Muscle layer of colon (tissue), 2 donors: ENCODE results near the gene GDI1.
A peak's percentile ranks its signal among the peaks of the same experiment; 100 is the strongest.

Experiments used
- H3K27ac ChIP-seq: one replicate; pipeline ENCODE4 v1.7.0; 2013; ENCODE audit warnings: low read depth, mild to moderate bottlenecking, low read length, moderate library complexity
- H3K27me3 ChIP-seq, 2 donors: one replicate each; pipeline ENCODE4 v1.7.0; 2013; ENCODE audit warnings: low read length in 2 of 2, mild to moderate bottlenecking in 2 of 2; ENCODE audit not compliant: insufficient read depth in 2 of 2, control insufficient read depth in 1 of 2
- H3K36me3 ChIP-seq: one replicate; pipeline ENCODE4 v1.7.0; 2013; ENCODE audit warnings: mild to moderate bottlenecking, low read length; ENCODE audit not compliant: insufficient read depth
- H3K4me1 ChIP-seq: one replicate; pipeline ENCODE4 v1.7.0; 2013; ENCODE audit warnings: mild to moderate bottlenecking, low read length; ENCODE audit not compliant: insufficient read depth
- H3K4me3 ChIP-seq, 2 donors: one replicate each; pipeline ENCODE4 v1.7.0; 2013; ENCODE audit warnings: low read length in 2 of 2, low read depth in 1 of 2, mild to moderate bottlenecking in 1 of 2, moderate library complexity in 1 of 2
- H3K9ac ChIP-seq: one replicate; pipeline ENCODE4 v1.7.0; 2013; ENCODE audit warnings: low read length
- H3K9me3 ChIP-seq: one replicate; pipeline ENCODE4 v1.7.0; 2013; ENCODE audit warnings: mild to moderate bottlenecking, low read length
- donor health status: abdominal sarcoma.
- donor health status: Adenocarcinoma of cecum.

The GDI1 gene

DNA sequence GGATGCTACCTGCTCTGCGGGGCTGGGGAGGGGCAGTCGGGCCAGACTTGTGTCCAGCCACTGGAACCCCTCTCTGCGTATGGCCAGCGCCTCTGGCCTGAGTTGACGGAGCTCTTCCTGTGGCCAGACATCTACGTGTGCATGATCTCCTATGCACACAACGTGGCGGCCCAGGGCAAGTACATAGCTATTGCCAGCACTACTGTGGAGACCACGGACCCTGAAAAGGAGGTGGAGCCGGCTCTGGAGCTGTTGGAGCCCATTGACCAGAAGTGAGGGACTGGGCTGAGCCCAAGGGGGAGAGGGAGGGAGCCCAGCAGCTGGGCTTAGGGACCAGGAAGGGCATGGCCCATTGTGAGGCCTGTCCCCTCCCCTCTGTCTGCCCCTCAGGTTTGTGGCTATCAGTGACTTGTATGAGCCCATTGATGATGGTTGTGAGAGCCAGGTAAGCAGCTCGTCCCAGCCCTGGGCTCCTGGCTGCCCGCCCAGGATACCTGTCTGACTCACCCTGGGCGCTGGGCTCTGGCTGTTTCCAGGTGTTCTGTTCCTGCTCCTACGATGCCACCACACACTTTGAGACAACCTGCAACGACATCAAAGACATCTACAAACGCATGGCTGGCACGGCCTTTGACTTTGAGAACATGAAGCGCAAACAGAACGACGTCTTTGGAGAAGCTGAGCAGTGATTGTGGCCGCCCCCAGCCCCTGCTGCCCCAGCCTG is 5.2 kb downstream of the GDI1 start:
- Histone ChIP-seq H3K4me1 (peaks cover 18% of the 10 kb centered on the region), H3K4me3 (no peak overlapping the region), H3K9me3 (no peaks in the 10 kb centered on the region), H3K27me3 (peaks cover 0 to 5% of the 10 kb centered on the region in 2 donors), H3K27ac (no peak overlapping the region), H3K9ac (no peak overlapping the region), H3K36me3 (peaks cover 31% of the 10 kb centered on the region)

GRCh38 chrX:154443479-154443910 is 6.5 kb downstream of the GDI1 start:
- H3K27ac ChIP-seq = peak overlapping the region; percentile 7
- peaks cover 31% of the 10 kb centered on the region for H3K36me3 ChIP-seq
- H3K9me3 ChIP-seq = no peaks in the 10 kb centered on the region
- H3K27me3 ChIP-seq = peaks cover 0 to 5% of the 10 kb centered on the region in 2 donors
- H3K4me1 ChIP-seq = peaks cover 13% of the 10 kb centered on the region
- no peak overlapping the region for H3K4me3 ChIP-seq
- H3K9ac ChIP-seq = no peak overlapping the region

DNA sequence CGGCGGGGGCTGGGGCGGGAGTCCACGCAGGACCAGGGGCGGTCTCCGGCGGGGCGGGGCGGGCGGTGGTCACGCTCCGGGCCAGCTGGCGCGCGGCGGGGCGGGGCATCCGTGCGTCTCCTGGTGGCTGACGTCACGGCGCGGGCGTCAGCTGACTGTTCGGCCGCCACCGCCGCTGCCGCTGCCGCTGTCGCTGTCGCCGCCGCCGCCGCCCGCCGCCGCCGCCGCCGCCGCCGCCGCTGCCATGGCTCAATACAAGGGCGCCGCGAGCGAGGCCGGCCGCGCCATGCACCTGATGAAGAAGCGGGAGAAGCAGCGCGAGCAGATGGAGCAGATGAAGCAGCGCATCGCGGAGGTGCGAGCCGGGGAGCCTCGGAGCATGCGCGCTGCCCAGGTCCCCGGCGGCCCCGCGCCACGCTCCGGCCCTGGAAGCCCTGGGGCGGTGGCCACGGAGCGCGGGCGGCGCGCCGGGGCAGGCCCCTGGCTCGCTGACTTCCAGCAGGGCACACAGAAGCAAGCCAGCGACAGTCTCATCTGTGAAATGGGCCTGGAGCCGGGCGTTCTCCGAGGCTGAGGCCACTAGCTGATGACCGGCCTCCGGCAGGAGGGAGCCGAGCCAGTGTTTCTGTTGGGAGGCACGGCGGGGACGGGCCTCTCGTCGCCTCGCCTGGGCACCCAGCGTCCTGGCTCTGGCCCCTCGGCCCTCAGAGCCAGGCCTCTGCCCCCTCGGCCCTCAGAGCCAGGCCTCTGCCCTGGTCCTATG is 7.2 kb downstream of the GDI1 start, which contains the start of gene FAM50A:
Gene FAM50A, plus strand, starts transcription at position 150 of the 763 bp plus-strand sequence. Its CDS starts 95 bp downstream, at position 245.
- H3K27ac ChIP-seq = peak within 1 kb of the TSS; percentile 63
- peaks cover 31% of the 10 kb centered on the region for H3K36me3 ChIP-seq
- peak within 1 kb of the TSS; percentile 39 for H3K9ac ChIP-seq

DNA sequence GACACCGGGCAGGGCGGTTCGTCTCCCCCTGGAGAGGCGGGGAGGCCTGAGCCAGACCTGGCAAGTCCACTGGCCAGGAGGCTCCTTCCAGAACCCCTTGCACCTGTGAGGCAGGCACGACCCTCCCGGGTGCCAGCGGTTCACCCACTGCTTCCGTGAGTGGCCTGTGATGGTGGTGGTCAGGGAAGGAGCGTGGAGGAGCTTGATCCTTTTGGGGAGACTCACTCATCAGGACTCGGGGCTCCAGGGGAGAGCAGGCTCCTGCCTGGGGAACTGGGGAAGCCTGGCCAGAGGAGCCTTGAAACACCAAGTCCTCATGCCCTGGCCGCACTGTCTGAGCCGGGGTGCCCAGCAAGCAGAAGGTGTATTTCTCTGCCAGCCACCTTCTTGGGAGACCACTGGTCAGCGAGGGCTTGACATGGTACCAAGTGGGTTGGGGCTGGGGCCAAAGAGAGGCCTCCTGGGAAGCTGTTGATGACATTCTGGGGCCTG is 7.8 kb downstream of the GDI1 start:
- peak overlapping the region; percentile 63 for H3K27ac ChIP-seq
- H3K9ac ChIP-seq = peak overlapping the region; percentile 39
- peaks cover 0 to 5% of the 10 kb centered on the region in 2 donors for H3K27me3 ChIP-seq
- no peaks in the 10 kb centered on the region for H3K9me3 ChIP-seq
- peaks cover 10% of the 10 kb centered on the region for H3K4me1 ChIP-seq
- peaks cover 31% of the 10 kb centered on the region for H3K36me3 ChIP-seq
- H3K4me3 ChIP-seq = peak overlapping the region; percentile 41 to 47

More for the DNA sequence above, 7.2 kb downstream of the GDI1 start, which contains the start of gene FAM50A:
- peak within 1 kb of the TSS; percentile 41 to 47 for H3K4me3 ChIP-seq
- peaks cover 0 to 5% of the 10 kb centered on the region in 2 donors for H3K27me3 ChIP-seq
- H3K9me3 ChIP-seq = no peaks in the 10 kb centered on the region
- H3K4me1 ChIP-seq = peaks cover 10% of the 10 kb centered on the region

DNA sequence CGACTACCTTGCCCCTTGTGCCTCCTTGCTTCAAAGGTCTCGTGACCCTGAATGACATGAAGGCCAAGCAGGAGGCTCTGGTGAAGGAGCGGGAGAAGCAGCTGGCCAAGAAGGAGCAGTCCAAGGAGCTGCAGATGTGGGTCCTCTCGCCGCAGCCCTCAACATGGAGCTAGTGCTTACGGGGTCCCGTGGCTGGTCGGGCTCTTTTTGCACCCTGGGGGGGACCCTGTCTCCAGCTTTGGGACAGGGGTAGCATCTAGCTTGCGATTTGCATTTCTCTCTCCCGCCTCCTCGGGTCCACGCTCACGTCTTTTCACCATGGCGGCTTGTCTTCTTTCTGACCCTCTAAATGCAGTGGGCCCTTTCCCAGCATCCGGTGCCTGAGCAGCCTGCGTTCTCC is 8.8 kb downstream of the GDI1 start:
- Histone ChIP-seq H3K4me3 (no peak overlapping the region), H3K27ac (no peak overlapping the region), H3K27me3 (peaks cover 0 to 5% of the 10 kb centered on the region in 2 donors), H3K36me3 (peaks cover 24% of the 10 kb centered on the region), H3K9me3 (no peaks in the 10 kb centered on the region), H3K9ac (no peak overlapping the region), H3K4me1 (peaks cover 10% of the 10 kb centered on the region)

DNA sequence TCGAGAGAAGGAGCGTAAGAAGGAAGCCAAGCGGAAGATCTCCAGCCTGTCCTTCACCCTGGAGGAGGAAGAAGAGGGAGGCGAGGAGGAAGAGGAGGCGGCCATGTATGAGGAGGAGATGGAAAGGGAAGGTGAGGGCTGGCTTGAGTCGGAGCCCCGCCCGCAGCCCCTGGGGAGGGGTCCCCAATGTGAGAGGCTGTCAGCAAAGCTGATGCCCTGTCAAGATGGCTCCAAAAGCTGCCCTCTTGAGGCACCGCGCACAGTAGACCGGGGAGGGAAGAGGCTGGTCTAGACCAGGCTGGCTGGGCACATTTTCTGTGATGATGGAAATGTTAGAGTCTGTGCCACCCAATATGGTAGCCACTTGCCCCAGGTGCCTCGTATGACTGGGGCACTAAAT is 9.5 kb downstream of the GDI1 start:
- peaks cover 10% of the 10 kb centered on the region for H3K4me1 ChIP-seq
- no peak overlapping the region for H3K27ac ChIP-seq
- peaks cover 20% of the 10 kb centered on the region for H3K36me3 ChIP-seq
- peaks cover 0 to 5% of the 10 kb centered on the region in 2 donors for H3K27me3 ChIP-seq
- no peaks in the 10 kb centered on the region for H3K9me3 ChIP-seq
- no peak overlapping the region for H3K9ac ChIP-seq
- no peak overlapping the region for H3K4me3 ChIP-seq

DNA sequence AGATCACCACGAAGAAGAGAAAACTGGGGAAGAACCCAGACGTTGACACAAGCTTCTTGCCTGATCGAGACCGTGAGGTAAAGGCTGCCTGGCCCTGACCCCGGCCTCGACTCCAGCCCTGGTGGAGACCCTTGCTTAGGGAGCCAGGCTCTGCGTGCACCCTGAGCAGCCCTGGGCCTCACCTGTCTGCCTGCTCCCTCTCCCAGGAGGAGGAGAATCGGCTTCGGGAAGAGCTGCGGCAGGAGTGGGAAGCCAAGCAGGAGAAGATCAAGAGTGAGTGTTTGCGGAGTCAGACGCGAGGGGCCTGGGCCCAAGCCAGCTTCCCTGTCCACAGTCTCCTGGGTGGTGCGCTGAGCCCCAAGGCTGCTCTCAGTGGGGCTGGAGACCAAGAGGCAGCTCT is 11.5 kb downstream of the GDI1 start:
- Histone ChIP-seq H3K4me3 (no peak overlapping the region), H3K27me3 (peaks cover 0 to 5% of the 10 kb centered on the region in 2 donors), H3K9ac (no peak overlapping the region), H3K9me3 (no peaks in the 10 kb centered on the region), H3K27ac (no peak overlapping the region), H3K36me3 (peaks cover 6% of the 10 kb centered on the region), H3K4me1 (peaks cover 10% of the 10 kb centered on the region)

GRCh38 chrX:154449618-154450017 is 12.7 kb downstream of the GDI1 start:
- Histone ChIP-seq H3K27me3 (peaks cover 0 to 3% of the 10 kb centered on the region in 2 donors), H3K4me3 (no peak overlapping the region), H3K9ac (no peak overlapping the region), H3K36me3 (peaks cover 6% of the 10 kb centered on the region), H3K4me1 (peaks cover 10% of the 10 kb centered on the region), H3K27ac (no peak overlapping the region), H3K9me3 (no peaks in the 10 kb centered on the region)

- Histone ChIP-seq H3K4me1 (peaks cover 4% of the 10 kb centered on the region), H3K4me3 (no peak overlapping the region), H3K27ac (no peak overlapping the region), H3K27me3 (no peaks in the 10 kb centered on the region), H3K9me3 (no peaks in the 10 kb centered on the region), H3K9ac (no peak overlapping the region), H3K36me3 (peaks cover 6% of the 10 kb centered on the region)
Observed at GRCh38 chrX:154450312-154450711, 13.4 kb downstream of the GDI1 start.

GRCh38 chrX:154452823-154453222 is 15.9 kb downstream of the GDI1 start:
- H3K9me3 ChIP-seq = no peaks in the 10 kb centered on the region
- H3K36me3 ChIP-seq = no peaks in the 10 kb centered on the region
- no peaks in the 10 kb centered on the region for H3K27me3 ChIP-seq
- no peak overlapping the region for H3K9ac ChIP-seq
- no peaks in the 10 kb centered on the region for H3K4me1 ChIP-seq
- no peak overlapping the region for H3K27ac ChIP-seq
- H3K4me3 ChIP-seq = no peak overlapping the region

GRCh38 chrX:154457491-154458115 is 20.6 kb downstream of the GDI1 start:
- Histone ChIP-seq H3K9me3 (no peaks in the 10 kb centered on the region), H3K9ac (no peak overlapping the region), H3K4me3 (peak overlapping the region in 1 of 2 donors; percentile 27), H3K4me1 (no peaks in the 10 kb centered on the region), H3K27ac (no peak overlapping the region), H3K36me3 (no peaks in the 10 kb centered on the region), H3K27me3 (no peaks in the 10 kb centered on the region)
